Uterus (tissue), 4 donors: ENCODE data around the gene SYNJ2BP. TPM values are rescaled to one million over a fixed set of nuclear protein-coding genes. Genes with fewer than 3 reads are reported as not detected.
"Not testable (repeated sequence)": the region's sequence is repeated elsewhere in the genome, so short reads cannot be mapped to it uniquely, and the experiment has no call there.

Source experiments
- DNase-seq, 2 donors: peaks; one replicate each; pipeline ENCODE4 v3.0.0-alpha.2; 2019 to 2020
- H3K27ac ChIP-seq, 2 donors: fragments of 200-600 bp; sonication (generic); 1 replicate in 1 of 2; 2 replicates in 1 of 2; pipeline ENCODE4 v1.5.1; 2016 to 2018
- H3K27me3 ChIP-seq, 2 donors: fragments of 200-600 bp; sonication (generic); one replicate each; pipeline ENCODE4 v1.5.1; 2018 to 2019; ENCODE audit warnings: control low read depth in 1 of 2
- H3K36me3 ChIP-seq, 2 donors: fragments of 200-600 bp; sonication (generic); one replicate each; pipeline ENCODE4 v1.5.1; 2019; ENCODE audit warnings: control low read depth in 1 of 2
- H3K4me1 ChIP-seq, 2 donors: fragments of 200-600 bp; sonication (generic); one replicate each; pipeline ENCODE4 v1.5.1; 2018 to 2019; ENCODE audit warnings: control low read depth in 1 of 2
- H3K4me3 ChIP-seq, 2 donors: fragments of 200-600 bp; sonication (generic); 1 replicate in 1 of 2; 2 replicates in 1 of 2; pipeline ENCODE4 v1.5.1; 2018 to 2019; ENCODE audit warnings: mild to moderate bottlenecking in 1 of 2
- H3K9me3 ChIP-seq, 2 donors: fragments of 200-600 bp; sonication (generic); one replicate each; pipeline ENCODE4 v1.5.1; 2019; ENCODE audit warnings: control low read depth in 1 of 2
- CTCF ChIP-seq, 4 experiments: fragments of 200-600 bp in 2 of 4; fragments of 450-650 bp in 2 of 4; sonication (generic) in 2 of 4; IDR thresholded peaks; one replicate each; pipeline ENCODE4 v1.5.1; 2016 to 2019; ENCODE audit warnings: antibody characterized with exemption in 4 of 4, mild to moderate bottlenecking in 2 of 4, moderate library complexity in 1 of 4
- POLR2A ChIP-seq, 2 donors: fragments of 450-650 bp; IDR thresholded peaks; one replicate each; pipeline ENCODE4 v1.6.1; 2016; ENCODE audit warnings: antibody characterized with exemption in 2 of 2, mild to moderate bottlenecking in 1 of 2, moderate library complexity in 1 of 2
- intact Hi-C: fragments of 100-400 bp; cut with DNase I; formaldehyde crosslinking; loops from one replicate; pipeline ENCODE4 v1.15.1; 2023; ENCODE audit warnings: low total_unique reads
- total RNA-seq, 4 donors: library from RNA; depleted of rRNA in 3 of 4; stranded (reverse); fragments of >200 nt in 3 of 4; gene quantifications; one replicate each; pipeline versions ENCODE4 v1.1.0 to v1.2.4, GENCODE V29; 2014 to 2023
- donor health status: DM: yes; HTN: yes; CAD: no.

The SYNJ2BP gene
- total RNA-seq, 4 donors from 2014 or later, result 11.8 to 51.7 (median 32.3) TPM

- TF ChIP-seq POLR2A (IDR thresholded peaks at IDR 0.05) (no peak), CTCF (IDR thresholded peaks at IDR 0.05) (no peak)
- Histone ChIP-seq H3K9me3 (peaks cover 0 to 14% of the 10 kb centered on the region in 2 donors), H3K27ac (no peak overlapping the region), H3K4me1 (no peaks in the 10 kb centered on the region), H3K36me3 (no peaks in the 10 kb centered on the region), H3K27me3 (no peaks in the 10 kb centered on the region), H3K4me3 (no peak overlapping the region)
- no peak for DNase-seq
- intact Hi-C loops, result no loop called here
Measured at GRCh38 chr14:70441641-70442040, 24.8 kb upstream of the SYNJ2BP start.

- no peak for DNase-seq
- Histone ChIP-seq H3K27ac (no peak overlapping the region), H3K36me3 (no peaks in the 10 kb centered on the region), H3K27me3 (no peaks in the 10 kb centered on the region), H3K4me1 (no peaks in the 10 kb centered on the region), H3K9me3 (no peaks in the 10 kb centered on the region), H3K4me3 (no peak overlapping the region)
- intact Hi-C loops, result no loop called here
- no peak for TF ChIP-seq POLR2A (IDR thresholded peaks at IDR 0.05)
- no peak for TF ChIP-seq CTCF (IDR thresholded peaks at IDR 0.05)
Measured at GRCh38 chr14:70436867-70437266, 20.0 kb upstream of the SYNJ2BP start.

DNA sequence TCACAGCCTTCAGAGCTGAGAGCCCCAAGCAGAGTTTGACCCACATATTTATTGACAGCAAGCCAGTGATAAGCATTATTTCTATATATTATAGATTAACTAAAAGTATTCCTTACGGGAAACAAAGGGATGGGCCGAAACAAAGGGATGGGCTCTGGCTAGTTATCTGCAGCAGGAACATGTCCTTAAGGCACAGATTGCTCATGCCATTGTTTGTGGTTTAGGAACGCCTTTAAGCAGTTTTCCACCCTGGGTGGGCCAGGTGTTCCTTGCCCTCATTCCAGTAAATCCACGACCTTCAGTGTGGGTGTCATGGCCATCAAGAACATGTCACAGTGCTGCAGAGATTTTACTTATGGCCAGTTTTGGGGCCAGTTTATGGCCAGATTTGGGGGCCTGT is 9.7 kb upstream of the SYNJ2BP start:
- H3K4me1 ChIP-seq, H3K4me3 ChIP-seq, intact Hi-C loops: not testable (repeated sequence)

DNA sequence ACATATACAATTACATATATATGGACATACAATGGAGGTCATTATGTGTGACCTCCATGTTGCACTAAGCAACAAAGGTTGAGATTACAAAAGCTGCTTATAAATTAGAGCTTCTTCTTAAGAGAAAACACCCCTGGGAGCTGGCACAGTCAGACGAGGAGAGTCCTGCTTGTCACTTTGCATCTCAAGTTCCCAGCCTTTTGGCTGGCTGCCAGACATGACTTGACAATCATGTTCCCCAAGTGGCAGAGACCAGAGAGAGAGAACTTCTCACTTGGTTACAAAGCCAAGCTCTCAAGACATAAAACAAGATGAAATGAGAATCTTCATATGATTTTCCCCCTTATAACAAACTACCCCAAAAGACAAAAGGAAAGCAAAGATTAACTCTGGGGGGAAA is 8.5 kb upstream of the SYNJ2BP start:
- Histone ChIP-seq H3K27ac (no peak overlapping the region), H3K4me1 (no peaks in the 10 kb centered on the region), H3K27me3 (no peaks in the 10 kb centered on the region), H3K9me3 (no peaks in the 10 kb centered on the region), H3K36me3 (no peaks in the 10 kb centered on the region), H3K4me3 (no peak overlapping the region)
- intact Hi-C loops, result no loop called here
- TF ChIP-seq POLR2A (IDR thresholded peaks at IDR 0.05) (no peak), CTCF (IDR thresholded peaks at IDR 0.05) (no peak)
- DNase-seq, result no peak

More for the DNA sequence above, 9.7 kb upstream of the SYNJ2BP start:
- not testable (repeated sequence) for H3K27ac ChIP-seq, H3K9me3 ChIP-seq, H3K27me3 ChIP-seq, DNase-seq, H3K36me3 ChIP-seq

- Histone ChIP-seq H3K4me1 (no peaks in the 10 kb centered on the region), H3K27me3 (no peaks in the 10 kb centered on the region), H3K9me3 (no peaks in the 10 kb centered on the region), H3K36me3 (no peaks in the 10 kb centered on the region), H3K4me3 (no peak overlapping the region), H3K27ac (no peak overlapping the region)
- intact Hi-C loops, result no loop called here
- TF ChIP-seq CTCF (IDR thresholded peaks at IDR 0.05), result no peak
- TF ChIP-seq POLR2A (IDR thresholded peaks at IDR 0.05), result no peak
- no peak for DNase-seq
Measured at GRCh38 chr14:70422538-70422937, 5.6 kb upstream of the SYNJ2BP start.

- H3K27ac ChIP-seq, intact Hi-C loops: not testable (repeated sequence)
Measured at GRCh38 chr14:70419270-70419931, 2.5 kb upstream of the SYNJ2BP start.

More at GRCh38 chr14:70419270-70419931, 2.5 kb upstream of the SYNJ2BP start:
- H3K36me3 ChIP-seq, H3K4me3 ChIP-seq, DNase-seq, H3K9me3 ChIP-seq, H3K27me3 ChIP-seq, H3K4me1 ChIP-seq: not testable (repeated sequence)
